ENCODE data around the gene ANO9. TPM values are rescaled to one million over a fixed set of nuclear protein-coding genes. Genes with fewer than 3 reads are reported as not detected.

Gene ANO9
- total RNA-seq, 4 donors from 2014 or later, result 11.0 to 22.1 (median 16.2) TPM

GRCh38 chr11:422249-422656 is 19.6 kb downstream of the ANO9 start:
- WGBS, 2 donors, result 80 to 89% methylated on average over 9 to 10 of the region's 10 CpGs
- H3K27ac ChIP-seq, result no peak overlapping the region
- H3K27me3 ChIP-seq, result peaks cover 0 to 46% (median 0%) of the 10 kb centered on the region in 4 donors
- H3K4me3 ChIP-seq, result no peak overlapping the region
- TF ChIP-seq CTCF (IDR thresholded peaks at IDR 0.05), result no peak
- no peak for TF ChIP-seq POLR2A (IDR thresholded peaks at IDR 0.05)
- peaks cover 4 to 15% (median 5%) of the 10 kb centered on the region in 3 donors for H3K4me1 ChIP-seq
- H3K36me3 ChIP-seq, result no peaks in the 10 kb centered on the region
- intact Hi-C loops (cut with DNase I), result no loop called here
- no peaks in the 10 kb centered on the region for H3K9me3 ChIP-seq
- no peak for DNase-seq

GRCh38 chr11:420911-421321 is 20.9 kb downstream of the ANO9 start:
- intact Hi-C loops (cut with DNase I), result no loop called here
- Histone ChIP-seq H3K4me3 (no peak overlapping the region), H3K27me3 (peaks cover 0 to 59% (median 0%) of the 10 kb centered on the region in 4 donors), H3K36me3 (no peaks in the 10 kb centered on the region), H3K27ac (no peak overlapping the region), H3K4me1 (peaks cover 11 to 28% (median 14%) of the 10 kb centered on the region in 3 donors), H3K9me3 (no peaks in the 10 kb centered on the region)
- TF ChIP-seq POLR2A (IDR thresholded peaks at IDR 0.05), result no peak
- no peak for TF ChIP-seq CTCF (IDR thresholded peaks at IDR 0.05)
- WGBS, 2 donors, result 73% methylated on average over 4 of the region's 21 CpGs; no CpG with 5 or more reads in 1 of the 2 donors
- DNase-seq, result no peak

- WGBS, 2 donors, result 69 to 70% methylated on average over 9 to 18 of the region's 71 CpGs
- intact Hi-C loops (cut with DNase I), result no loop called here
Observed at GRCh38 chr11:420054-420910, 21.5 kb downstream of the ANO9 start.

DNA sequence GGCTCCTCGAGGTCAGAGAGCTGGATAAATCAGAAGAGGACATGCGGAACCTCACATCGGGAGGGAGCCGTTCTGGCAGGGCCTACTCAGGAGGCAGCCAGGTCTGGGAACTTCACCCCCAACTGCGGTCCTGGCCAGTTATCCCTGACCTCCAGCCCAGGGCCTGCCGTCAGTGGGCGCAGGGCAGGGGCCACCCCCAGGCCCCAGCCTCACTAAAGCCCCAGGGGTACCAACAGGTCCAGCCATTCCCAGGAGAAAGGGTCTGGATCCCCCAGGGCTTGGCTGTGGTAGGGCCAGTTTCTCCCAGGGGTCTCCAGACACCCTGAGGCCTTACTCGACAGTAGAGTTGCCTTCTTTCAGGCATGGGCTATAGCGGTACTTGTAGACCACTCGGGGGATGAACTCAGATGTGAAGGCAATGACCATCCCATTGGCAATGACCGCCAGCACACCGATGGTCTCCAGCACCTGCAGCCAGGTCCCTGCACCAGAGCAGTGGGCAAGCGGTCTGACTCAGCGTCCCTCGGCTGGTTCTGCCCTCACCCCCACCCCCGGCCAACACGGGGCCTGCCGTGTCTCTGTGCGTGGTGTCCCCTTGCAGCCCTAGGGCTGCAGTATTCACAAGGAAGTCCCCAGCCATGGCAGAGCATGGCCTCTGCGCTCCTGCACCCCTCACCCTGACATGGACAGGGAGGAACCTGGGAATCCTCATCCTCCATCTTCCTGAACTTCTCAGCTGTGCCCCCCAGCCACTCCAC is 22.4 kb downstream of the ANO9 start:
- no peak for DNase-seq
- H3K4me1 ChIP-seq, result peaks cover 18 to 43% (median 21%) of the 10 kb centered on the region in 3 donors
- no peaks in the 10 kb centered on the region for H3K36me3 ChIP-seq
- TF ChIP-seq POLR2A (IDR thresholded peaks at IDR 0.05) (no peak), CTCF (IDR thresholded peaks at IDR 0.05) (no peak)
- peaks cover 0 to 70% (median 0%) of the 10 kb centered on the region in 4 donors for H3K27me3 ChIP-seq
- H3K4me3 ChIP-seq, result no peak overlapping the region
- H3K27ac ChIP-seq, result no peak overlapping the region
- no peaks in the 10 kb centered on the region for H3K9me3 ChIP-seq
- WGBS, 2 donors, result 88 to 100% methylated on average over 1 to 4 of the region's 20 CpGs
- intact Hi-C loops (cut with DNase I), result no loop called here

More at GRCh38 chr11:420054-420910, 21.5 kb downstream of the ANO9 start:
- H3K36me3 ChIP-seq, result no peaks in the 10 kb centered on the region
- TF ChIP-seq CTCF (IDR thresholded peaks at IDR 0.05) (no peak), POLR2A (IDR thresholded peaks at IDR 0.05) (no peak)
- H3K27ac ChIP-seq, result no peak overlapping the region
- H3K4me3 ChIP-seq, result no peak overlapping the region
- H3K9me3 ChIP-seq, result no peaks in the 10 kb centered on the region
- DNase-seq, result no peak
- H3K4me1 ChIP-seq, result peaks cover 17 to 35% (median 19%) of the 10 kb centered on the region in 3 donors
- peaks cover 0 to 66% (median 0%) of the 10 kb centered on the region in 4 donors for H3K27me3 ChIP-seq

All from esophagus squamous epithelium (tissue), 5 donors.